MM.1S (cell line): ENCODE results near the gene EZH1.

ENCODE experiments used
- CTCF ChIP-seq: fragments of 300-600 bp; sonication (generic); IDR thresholded peaks from 2 replicates; pipeline ENCODE4 v1.5.1; 2016; ENCODE audit warnings: antibody characterized with exemption, low read length, mixed read lengths
- EZH2 ChIP-seq: fragments of 300-600 bp; sonication (generic); optimal IDR thresholded peaks from 2 replicates; pipeline ENCODE3; 2017; ENCODE audit warnings: low read depth, mild to moderate bottlenecking, antibody characterized with exemption, low read length, mixed read lengths
- EZH2phosphoT487 ChIP-seq: fragments of 300-600 bp; sonication (generic); IDR thresholded peaks from 2 replicates; pipeline ENCODE4 v1.6.1; 2018; ENCODE audit warnings: antibody characterized with exemption, low read length

GRCh38 chr17:42744283-42744805 is 496 bp downstream of the EZH1 start:
- no peak for TF ChIP-seq CTCF
- TF ChIP-seq EZH2 = no peak
- TF ChIP-seq EZH2phosphoT487 = no peak
